GM23248 (cell line): ENCODE data around the gene FRAS1. TPM values are rescaled to one million over a fixed set of nuclear protein-coding genes. Genes with fewer than 3 reads are reported as not detected.

Source experiments
- DNase-seq: peaks from one replicate; pipeline ENCODE4 v3.0.0-alpha.2; 2015
- H2AFZ ChIP-seq: fragments of 200-600 bp; sonication (generic); 2 replicates; pipeline ENCODE4 v1.6.1; 2016; ENCODE audit warnings: antibody characterized with exemption
- H3F3A ChIP-seq: fragments of 200-600 bp; sonication (generic); 2 replicates; pipeline ENCODE4 v1.6.1; 2016; ENCODE audit warnings: mild to moderate bottlenecking, antibody characterized with exemption, mixed run types; ENCODE audit not compliant: insufficient read depth
- H3K27ac ChIP-seq: fragments of 200-600 bp; sonication (generic); 2 replicates; pipeline ENCODE4 v1.5.1; 2016; ENCODE audit warnings: mild to moderate bottlenecking
- H3K27me3 ChIP-seq: fragments of 200-600 bp; sonication (generic); replicated peaks from 2 replicates; pipeline ENCODE4 v1.6.1; 2016; ENCODE audit warnings: mild to moderate bottlenecking; ENCODE audit not compliant: insufficient read depth
- H3K36me3 ChIP-seq: fragments of 200-600 bp; sonication (generic); 2 replicates; pipeline ENCODE4 v1.6.1; 2016; ENCODE audit warnings: low read depth, mild to moderate bottlenecking
- H3K4me1 ChIP-seq: fragments of 200-600 bp; sonication (generic); 2 replicates; pipeline ENCODE4 v1.6.1; 2016; ENCODE audit warnings: mild to moderate bottlenecking; ENCODE audit not compliant: insufficient read depth
- H3K4me2 ChIP-seq: fragments of 200-600 bp; sonication (generic); one replicate; pipeline ENCODE4 v1.6.1; 2016; ENCODE audit warnings: mild to moderate bottlenecking; ENCODE audit not compliant: unreplicated experiment
- H3K4me3 ChIP-seq: fragments of 200-600 bp; sonication (generic); 2 replicates; pipeline ENCODE4 v1.5.1; 2016; ENCODE audit warnings: mild to moderate bottlenecking
- H3K79me2 ChIP-seq: fragments of 200-600 bp; sonication (generic); 2 replicates; pipeline ENCODE4 v1.6.1; 2016; ENCODE audit warnings: mild to moderate bottlenecking; ENCODE audit not compliant: insufficient read depth
- H3K9ac ChIP-seq: fragments of 200-600 bp; sonication (generic); 2 replicates; pipeline ENCODE4 v1.6.1; 2016; ENCODE audit warnings: mild to moderate bottlenecking
- H3K9me2 ChIP-seq: fragments of 200-600 bp; sonication (generic); 2 replicates; pipeline ENCODE4 v1.6.1; 2016; ENCODE audit warnings: mixed run types, mild to moderate bottlenecking, moderate library complexity; ENCODE audit not compliant: insufficient read depth
- H3K9me3 ChIP-seq: fragments of 200-600 bp; sonication (generic); one replicate; pipeline ENCODE4 v1.6.1; 2017; ENCODE audit warnings: low read depth
- H4K20me1 ChIP-seq: fragments of 200-600 bp; sonication (generic); 2 replicates; pipeline ENCODE4 v1.6.0; 2016; ENCODE audit not compliant: insufficient read depth
- EZH2 ChIP-seq: fragments of 200-600 bp; sonication (generic); IDR thresholded peaks from 2 replicates; pipeline ENCODE4 v1.6.1; 2018; ENCODE audit warnings: antibody characterized with exemption, mild to moderate bottlenecking; ENCODE audit not compliant: insufficient read depth, poor library complexity, severe bottlenecking
- EZH2phosphoT487 ChIP-seq: fragments of 200-600 bp; sonication (generic); IDR thresholded peaks from 2 replicates; pipeline ENCODE4 v1.6.1; 2018; ENCODE audit warnings: antibody characterized with exemption, moderate library complexity, mild to moderate bottlenecking, low read depth; ENCODE audit not compliant: insufficient read depth
- WGBS, 2 experiments: methylation state at CpG; one replicate each; pipeline ENCODE4 v1.1.6; 2015 to 2017; ENCODE audit warnings: low lambda C conversion rate in 2 of 2, low coverage in 1 of 2; ENCODE audit errors: missing lambda C conversion rate in 2 of 2; 5-methylcytosine and 5-hydroxymethylcytosine counted together
- in situ Hi-C: fragments of 300-500 bp; cut with MboI; formaldehyde crosslinking; loops from 2 replicates; pipeline ENCODE4 v1.15.0; 2020
- polyA plus RNA-seq: library from polyadenylated mRNA; unstranded; fragments of >200 nt; fragmentation: Nextera tagmentation; extraction: Ambion mirVana; gene quantifications from 2 replicates; pipeline ENCODE4 v1.2.1, GENCODE V29; 2016
- total RNA-seq: library from RNA; depleted of rRNA; stranded (reverse); fragments of >200 nt; shearing (Covaris generic); gene quantifications from 2 replicates; pipeline ENCODE4 v1.2.3, GENCODE V29; 2014

The FRAS1 gene
- total and polyA plus RNA-seq, 2 experiments from 2014 or later = 6.5 to 19.8 TPM

DNA sequence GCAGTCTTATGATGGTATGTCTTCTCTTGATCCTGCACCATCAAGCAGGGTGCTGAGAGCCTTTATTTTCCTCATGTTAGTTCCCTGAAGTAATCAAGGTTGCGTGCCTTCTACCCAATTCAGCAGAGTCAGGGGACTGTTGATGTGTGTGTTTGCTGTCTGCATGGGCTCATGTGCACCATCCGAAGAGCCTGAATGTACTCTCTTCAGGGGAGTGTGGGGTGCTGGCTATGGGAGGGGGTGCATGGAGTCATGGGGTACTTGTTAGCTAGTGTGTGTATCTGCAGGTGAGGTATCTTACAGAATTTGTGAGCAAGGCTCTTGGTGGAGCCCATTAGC is 340.1 kb downstream of the FRAS1 start:
- Histone ChIP-seq H4K20me1 (no peaks in the 10 kb centered on the region), H2AFZ (no peak overlapping the region), H3K9me3 (peaks cover 4% of the 10 kb centered on the region), H3K27me3 (no peaks in the 10 kb centered on the region), H3K27ac (no peak overlapping the region), H3F3A (no peaks in the 10 kb centered on the region), H3K79me2 (no peaks in the 10 kb centered on the region), H3K4me2 (no peak overlapping the region), H3K4me3 (no peak overlapping the region), H3K9ac (no peak overlapping the region), H3K4me1 (no peaks in the 10 kb centered on the region), H3K9me2 (no peaks in the 10 kb centered on the region), H3K36me3 (no peaks in the 10 kb centered on the region)
- no peak for TF ChIP-seq EZH2phosphoT487
- no peak for TF ChIP-seq EZH2
- in situ Hi-C loops = no loop called here
- no peak for DNase-seq
- 92 to 100% methylated on average over 2 of the region's 2 CpGs for WGBS, 2 experiments

GRCh38 chr4:78409612-78410202 is 352.6 kb downstream of the FRAS1 start:
- in situ Hi-C loops = no loop called here
- Histone ChIP-seq H3K27ac (no peak overlapping the region), H3F3A (no peaks in the 10 kb centered on the region), H3K9ac (no peak overlapping the region), H3K9me2 (no peaks in the 10 kb centered on the region), H3K79me2 (no peaks in the 10 kb centered on the region), H2AFZ (no peak overlapping the region), H3K27me3 (no peaks in the 10 kb centered on the region), H3K9me3 (no peaks in the 10 kb centered on the region), H3K4me1 (peaks cover 13% of the 10 kb centered on the region), H3K4me3 (no peak overlapping the region), H3K36me3 (no peaks in the 10 kb centered on the region), H3K4me2 (no peak overlapping the region), H4K20me1 (no peaks in the 10 kb centered on the region)
- no peak for DNase-seq
- TF ChIP-seq EZH2 (no peak), EZH2phosphoT487 (no peak)
- WGBS, 2 experiments = 97% methylated on average over 5 of the region's 5 CpGs

- peak overlapping the region; percentile 39 for H2AFZ ChIP-seq
- in situ Hi-C loops = no loop called here
These were observed 353.1 kb downstream of the FRAS1 start for GRCh38 chr4:78410225-78410624.

GRCh38 chr4:78410676-78411075 is 353.6 kb downstream of the FRAS1 start:
- H3K9me2 ChIP-seq = no peaks in the 10 kb centered on the region
- peak; percentile 15 for DNase-seq
- no peaks in the 10 kb centered on the region for H3F3A ChIP-seq
- no peak overlapping the region for H3K27ac ChIP-seq
- H3K79me2 ChIP-seq = no peaks in the 10 kb centered on the region
- peak overlapping the region; percentile 43 for H3K4me2 ChIP-seq
- in situ Hi-C loops = no loop called here
- no peaks in the 10 kb centered on the region for H3K27me3 ChIP-seq
- no peaks in the 10 kb centered on the region for H3K9me3 ChIP-seq
- TF ChIP-seq EZH2 = no peak
- no peak for TF ChIP-seq EZH2phosphoT487
- H3K4me1 ChIP-seq = peaks cover 13% of the 10 kb centered on the region
- no peaks in the 10 kb centered on the region for H3K36me3 ChIP-seq
- no peak overlapping the region for H3K9ac ChIP-seq
- H4K20me1 ChIP-seq = no peaks in the 10 kb centered on the region
- H3K4me3 ChIP-seq = no peak overlapping the region
- H2AFZ ChIP-seq = peak overlapping the region; percentile 39
- 46 to 65% methylated on average over 1 of the region's 1 CpG for WGBS, 2 experiments

More at GRCh38 chr4:78410225-78410624, 353.1 kb downstream of the FRAS1 start:
- no peaks in the 10 kb centered on the region for H4K20me1 ChIP-seq
- peaks cover 13% of the 10 kb centered on the region for H3K4me1 ChIP-seq
- TF ChIP-seq EZH2phosphoT487 (no peak), EZH2 (no peak)
- no peak for DNase-seq
- H3K27ac ChIP-seq = no peak overlapping the region
- H3K27me3 ChIP-seq = no peaks in the 10 kb centered on the region
- H3K9ac ChIP-seq = no peak overlapping the region
- H3K9me2 ChIP-seq = no peaks in the 10 kb centered on the region
- no peaks in the 10 kb centered on the region for H3K79me2 ChIP-seq
- H3F3A ChIP-seq = no peaks in the 10 kb centered on the region
- no peak overlapping the region for H3K4me3 ChIP-seq
- H3K36me3 ChIP-seq = no peaks in the 10 kb centered on the region
- H3K4me2 ChIP-seq = peak overlapping the region; percentile 43
- no peaks in the 10 kb centered on the region for H3K9me3 ChIP-seq

GRCh38 chr4:78414116-78414515 is 357.0 kb downstream of the FRAS1 start:
- TF ChIP-seq EZH2 (no peak), EZH2phosphoT487 (no peak)
- in situ Hi-C loops = no loop called here
- no peaks in the 10 kb centered on the region for H3K9me3 ChIP-seq
- no peaks in the 10 kb centered on the region for H3K79me2 ChIP-seq
- no peak overlapping the region for H3K27ac ChIP-seq
- H3K36me3 ChIP-seq = no peaks in the 10 kb centered on the region
- no peak overlapping the region for H3K4me2 ChIP-seq
- no peaks in the 10 kb centered on the region for H3K9me2 ChIP-seq
- DNase-seq = peak; percentile 13
- H3K27me3 ChIP-seq = no peaks in the 10 kb centered on the region
- no peak overlapping the region for H3K4me3 ChIP-seq
- H3F3A ChIP-seq = no peaks in the 10 kb centered on the region
- WGBS, 2 experiments = 63 to 70% methylated on average over 6 of the region's 6 CpGs
- no peak overlapping the region for H2AFZ ChIP-seq
- no peak overlapping the region for H3K9ac ChIP-seq
- peaks cover 13% of the 10 kb centered on the region for H3K4me1 ChIP-seq
- H4K20me1 ChIP-seq = no peaks in the 10 kb centered on the region
